ENCODE data around the gene CEMIP.
"Not testable (repeated sequence)": the region's sequence is repeated elsewhere in the genome, so short reads cannot be mapped to it uniquely, and the experiment has no call there.

Gene CEMIP

DNA sequence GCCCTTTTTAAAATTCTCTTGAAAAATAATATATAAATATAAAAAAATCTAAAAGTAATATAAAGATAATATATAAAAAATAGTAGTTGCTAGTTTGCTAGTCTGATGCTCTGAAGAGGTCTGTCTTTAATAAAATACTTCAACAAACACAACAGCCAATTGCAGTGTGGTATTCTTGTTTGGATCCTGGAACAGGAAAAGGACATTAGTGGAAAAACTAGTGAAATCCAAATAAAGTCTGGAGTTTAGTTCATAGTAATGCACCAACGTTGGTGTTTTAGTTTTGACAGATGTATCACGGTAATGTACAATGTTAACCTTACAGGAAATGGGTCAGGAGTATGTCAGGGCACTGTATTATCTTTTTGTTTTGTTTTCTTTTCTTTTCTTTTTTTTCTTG lies 26.0 kb upstream of the CEMIP start:
- Histone ChIP-seq H3K4me3 (no peak overlapping the region), H3K27ac (no peak overlapping the region)

DNA sequence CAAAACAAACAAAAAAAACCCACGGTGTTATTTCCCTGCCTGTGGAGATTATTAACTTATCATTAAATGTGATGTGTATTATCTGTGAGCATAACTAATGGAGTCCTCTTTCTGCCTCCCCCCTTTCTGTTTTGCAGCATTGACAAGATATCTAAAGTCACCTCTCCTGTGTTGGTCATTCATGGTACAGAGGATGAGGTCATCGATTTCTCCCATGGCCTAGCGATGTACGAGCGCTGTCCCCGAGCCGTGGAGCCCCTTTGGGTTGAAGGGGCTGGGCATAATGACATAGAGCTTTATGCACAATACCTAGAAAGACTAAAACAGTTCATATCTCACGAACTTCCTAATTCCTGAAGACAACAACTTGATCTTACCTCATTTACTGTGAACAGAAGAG lies 25.2 kb upstream of the CEMIP start:
- H3K27ac ChIP-seq = no peak overlapping the region
- H3K4me3 ChIP-seq = no peak overlapping the region

DNA sequence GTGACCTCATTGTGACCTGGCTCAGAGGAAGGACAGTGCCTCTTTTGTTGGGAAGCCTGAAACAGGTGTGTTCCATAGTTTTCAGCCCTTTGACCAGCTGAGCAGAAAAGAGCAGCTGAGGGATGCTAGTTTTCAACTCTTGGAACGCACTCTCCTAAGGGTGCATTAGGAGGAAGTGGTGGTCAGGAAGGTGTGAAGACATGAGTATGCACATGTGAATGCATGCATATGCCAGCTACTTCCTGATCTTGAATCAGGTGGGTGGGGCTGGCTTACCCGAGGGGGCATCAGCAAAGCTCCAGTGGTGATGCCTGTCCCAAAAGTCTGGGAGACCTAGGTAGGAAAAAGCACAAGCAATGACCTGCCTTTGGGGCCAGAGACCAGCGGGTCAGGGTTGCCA lies 23.3 kb upstream of the CEMIP start:
- H3K27ac ChIP-seq = no peak overlapping the region
- no peak overlapping the region for H3K4me3 ChIP-seq

DNA sequence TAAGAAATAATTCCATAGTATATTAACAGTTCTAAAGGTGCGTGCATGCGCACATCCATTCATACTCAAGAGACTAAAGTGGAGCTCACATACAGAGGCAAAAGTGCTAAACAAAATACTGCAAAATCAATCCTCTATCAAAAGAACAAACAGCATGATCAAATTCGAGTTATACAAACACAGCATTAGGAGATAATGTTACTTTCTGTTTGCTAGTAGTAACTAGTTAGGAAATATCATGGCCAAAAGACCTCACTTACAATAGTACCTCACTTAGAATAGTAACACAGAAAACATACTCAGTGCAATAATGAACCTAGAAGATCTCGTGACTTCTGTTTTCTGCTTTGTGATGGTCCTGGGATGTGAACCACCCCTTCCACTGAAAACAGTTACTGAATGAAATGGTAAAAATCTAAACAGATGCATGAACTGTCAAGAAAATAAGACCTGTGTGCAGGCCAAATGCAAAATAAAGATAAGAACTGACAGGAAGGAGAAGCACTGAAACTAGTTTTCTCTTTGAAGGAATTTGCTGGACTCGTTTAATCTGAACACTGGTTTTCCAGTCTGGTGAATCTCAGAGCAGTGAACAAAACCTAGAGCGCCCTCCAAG lies 20.9 kb upstream of the CEMIP start:
- Histone ChIP-seq H3K27ac (no peak overlapping the region), H3K4me3 (no peak overlapping the region)

DNA sequence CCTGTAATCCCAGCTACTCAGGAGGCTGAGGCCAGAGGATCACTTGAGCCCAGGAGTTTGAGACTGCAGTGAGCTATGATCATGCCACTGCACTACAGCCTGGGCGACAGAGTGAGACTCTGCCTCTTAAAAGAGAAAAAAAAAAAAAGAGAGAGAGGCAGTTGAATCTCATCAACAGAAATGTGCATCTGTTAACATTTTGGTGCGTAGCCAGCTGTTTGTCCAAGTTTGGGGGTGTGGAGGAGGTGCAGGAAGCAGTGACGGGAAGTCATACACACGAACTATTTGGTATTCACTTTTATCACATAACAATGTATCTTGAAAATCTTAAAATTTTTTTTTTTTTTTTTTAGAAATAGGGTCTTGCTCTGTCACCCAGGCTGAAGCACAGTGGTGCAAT lies 18.2 kb upstream of the CEMIP start:
- Histone ChIP-seq H3K4me3 (no peak overlapping the region), H3K27ac (no peak overlapping the region)

DNA sequence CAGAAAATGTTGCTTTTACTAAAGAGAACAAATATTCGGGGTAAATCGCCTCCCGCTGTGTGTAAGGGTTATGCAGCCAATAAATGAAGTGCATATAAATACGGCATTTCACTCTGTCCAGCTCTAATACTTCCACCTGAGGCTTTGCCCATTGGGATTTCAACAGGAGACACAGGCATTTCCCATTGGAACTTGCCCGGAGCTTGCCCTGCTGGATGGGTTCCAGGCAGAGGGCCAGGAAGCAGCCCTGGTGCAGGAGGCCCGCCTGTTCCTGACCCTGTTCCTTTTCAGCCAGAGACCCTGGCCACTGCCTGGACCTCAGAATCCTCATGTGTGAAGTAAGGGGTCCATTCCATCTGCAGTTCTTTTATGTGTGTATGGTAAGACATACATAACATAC lies 17.4 kb upstream of the CEMIP start:
- no peak overlapping the region for H3K27ac ChIP-seq
- H3K4me3 ChIP-seq = no peak overlapping the region

DNA sequence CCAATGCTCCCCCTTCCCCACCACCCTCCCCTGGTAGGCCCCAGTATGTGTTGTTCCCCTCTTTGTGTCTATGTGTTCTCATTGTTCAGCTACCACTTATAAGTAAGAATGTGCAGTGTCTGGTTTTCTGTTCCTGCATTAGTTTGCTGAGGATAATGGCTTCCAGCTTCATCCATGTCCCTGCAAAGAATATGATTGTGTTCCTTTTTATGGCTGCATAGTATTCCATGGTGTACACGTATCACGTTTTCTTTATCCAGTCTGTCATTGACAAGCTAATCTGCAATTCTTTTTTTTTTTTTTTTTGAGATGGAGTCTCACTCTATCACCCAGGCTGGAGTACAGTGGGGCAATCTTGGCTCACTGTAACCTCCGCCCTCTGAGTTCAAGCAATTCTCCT lies 15.9 kb upstream of the CEMIP start:
- H3K4me3 ChIP-seq, H3K27ac ChIP-seq: not testable (repeated sequence)

DNA sequence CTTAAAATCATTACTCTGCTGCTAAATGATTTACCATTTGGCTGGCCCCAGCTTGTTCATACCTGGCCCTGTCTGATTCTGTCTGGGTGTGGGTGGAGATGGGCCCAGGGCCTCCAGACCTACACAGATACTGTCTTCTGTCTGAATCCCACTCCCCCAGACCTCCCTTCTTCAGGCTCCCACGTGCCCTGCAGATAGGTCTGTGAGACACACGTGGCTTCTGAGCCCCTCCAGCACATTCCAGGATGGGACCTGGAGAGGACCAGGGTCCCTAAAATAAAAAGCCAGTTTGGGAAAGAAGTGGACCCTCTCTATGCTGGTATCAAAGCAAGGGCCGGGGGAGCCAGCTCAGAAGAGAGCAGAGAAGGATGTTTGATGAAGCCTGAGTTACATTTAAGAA lies 14.6 kb upstream of the CEMIP start:
- Histone ChIP-seq H3K4me3 (no peak overlapping the region), H3K27ac (no peak overlapping the region)

DNA sequence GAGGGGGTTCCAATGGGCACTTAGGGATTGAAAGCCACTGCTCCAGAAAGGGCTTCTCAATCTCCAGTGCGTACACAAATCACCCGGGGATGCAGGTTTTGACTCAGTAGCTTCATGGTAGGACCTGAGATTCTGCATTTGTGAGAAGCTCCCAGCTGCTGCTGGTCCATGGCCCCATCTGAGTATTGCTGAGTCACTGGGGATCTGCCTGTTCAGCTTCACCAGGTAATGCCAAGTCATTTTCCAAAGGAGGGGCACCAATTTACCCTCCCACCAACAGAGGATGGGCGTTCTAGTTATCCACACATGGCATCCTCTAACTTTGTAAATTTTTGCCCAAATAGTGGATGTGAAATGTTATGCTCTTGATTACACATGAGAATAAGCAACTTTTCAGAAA lies 12.9 kb upstream of the CEMIP start:
- Histone ChIP-seq H3K4me3 (no peak overlapping the region), H3K27ac (no peak overlapping the region)

DNA sequence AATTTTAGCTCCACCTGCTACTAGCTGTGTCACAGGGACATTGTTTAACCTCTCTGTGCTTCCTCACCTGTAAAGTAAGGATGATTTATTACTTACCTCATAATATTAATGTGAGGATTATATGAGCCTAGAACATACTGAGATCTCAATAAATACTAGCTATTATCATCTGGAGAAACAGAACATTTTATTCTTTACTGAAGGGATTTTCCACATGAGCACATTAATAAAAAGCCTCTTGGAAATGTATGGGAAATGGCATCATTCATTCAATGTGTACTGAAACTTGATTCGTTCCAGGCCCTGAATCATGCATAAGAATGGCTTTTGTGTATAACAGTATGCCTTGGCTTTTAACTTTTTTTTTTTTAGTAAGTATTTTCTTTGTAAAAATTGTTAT lies 11.0 kb upstream of the CEMIP start:
- no peak overlapping the region for H3K4me3 ChIP-seq
- H3K27ac ChIP-seq = no peak overlapping the region

DNA sequence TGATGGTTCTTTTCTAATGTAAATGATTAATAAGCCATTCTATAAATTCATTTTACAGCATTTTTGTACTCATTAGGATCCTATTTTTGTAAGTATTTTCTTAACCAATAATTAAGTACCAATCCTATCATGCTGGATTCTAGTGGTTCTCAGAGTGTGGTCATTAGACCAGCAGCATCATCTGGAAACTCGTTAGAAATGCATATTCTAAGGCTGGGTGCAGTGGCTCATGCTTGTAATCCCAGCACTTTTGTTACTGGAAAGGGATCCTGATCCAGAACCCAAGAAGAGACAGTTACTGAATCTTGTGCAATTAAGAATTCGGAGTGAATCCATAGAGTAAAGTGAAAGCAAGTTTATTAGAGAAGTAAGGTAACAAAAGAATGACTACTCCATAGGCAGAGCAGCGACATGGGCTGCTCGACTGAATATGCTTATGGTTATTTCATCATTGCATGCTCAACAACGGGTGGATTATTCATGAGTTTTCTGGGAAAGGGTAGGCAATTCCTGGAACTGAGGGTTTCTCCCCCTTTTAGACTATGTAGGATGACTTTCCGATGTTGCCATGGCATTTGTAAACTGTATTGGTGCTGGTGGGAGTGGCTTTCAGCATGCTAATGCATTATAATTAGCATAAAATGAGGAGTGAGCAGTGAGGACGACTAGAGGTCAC lies 9.9 kb upstream of the CEMIP start:
- H3K27ac ChIP-seq = no peak overlapping the region
- H3K4me3 ChIP-seq = no peak overlapping the region

DNA sequence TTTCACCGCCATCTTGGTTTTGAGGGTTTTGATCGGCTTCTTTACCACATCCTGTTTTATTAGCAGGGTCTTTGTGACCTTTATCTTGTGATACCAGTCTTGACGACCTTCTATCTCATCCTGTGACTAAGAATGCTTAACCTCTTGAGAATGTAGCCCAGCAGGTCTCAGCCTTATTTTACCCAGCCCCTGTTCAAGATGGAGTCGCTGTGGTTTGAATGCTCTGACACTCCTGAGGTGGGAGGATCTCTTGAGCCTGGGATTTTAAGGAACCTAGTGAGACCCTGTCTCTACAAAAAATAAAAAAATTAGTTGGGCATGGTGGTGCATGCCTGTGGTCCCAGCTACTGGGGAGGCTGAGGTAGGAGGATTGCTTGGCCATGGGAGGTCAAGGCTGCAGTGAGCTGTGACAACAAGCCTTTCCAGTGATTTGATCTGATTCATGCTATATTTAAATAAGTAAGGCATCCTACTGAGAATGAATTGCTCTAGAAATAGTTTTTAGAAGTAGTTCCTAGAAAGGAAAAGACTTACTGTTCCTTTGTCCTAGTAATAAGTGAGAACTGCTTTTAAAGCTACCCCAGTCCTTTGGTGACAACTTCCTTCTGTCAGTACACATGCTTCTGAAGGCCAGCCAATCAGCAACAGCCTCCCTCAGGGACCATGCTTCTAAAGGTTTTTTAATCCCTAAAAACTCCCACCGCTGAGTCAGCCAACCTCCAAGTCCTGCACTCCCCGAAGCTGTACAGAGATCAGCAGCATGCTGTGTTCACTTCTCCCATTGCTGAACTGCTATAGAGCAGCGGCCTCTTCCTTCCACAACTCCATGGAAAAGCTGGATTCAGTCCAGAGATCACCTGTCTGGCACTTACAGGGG lies 9.1 kb upstream of the CEMIP start:
- H3K4me3 ChIP-seq = no peak overlapping the region
- H3K27ac ChIP-seq = no peak overlapping the region

DNA sequence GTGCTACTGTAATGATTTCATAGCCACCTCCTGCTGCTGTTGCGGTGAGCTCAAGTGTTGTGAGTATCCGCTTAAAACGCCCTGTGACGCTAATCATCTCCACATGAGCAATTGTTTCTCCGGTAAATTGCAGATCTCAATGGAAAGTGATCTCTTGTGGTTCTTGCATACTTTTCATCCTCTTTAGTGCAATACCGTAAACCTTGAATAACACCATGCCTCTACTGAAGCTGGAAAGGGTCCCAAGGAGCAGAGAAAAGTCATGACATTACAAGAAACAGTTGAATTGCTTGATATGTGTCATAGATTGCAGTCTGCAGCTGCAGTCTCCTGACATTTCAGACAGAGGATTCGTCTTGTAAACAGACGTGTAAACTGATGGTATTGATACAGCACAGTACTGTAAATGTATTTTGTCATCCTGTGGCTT lies 6.0 kb upstream of the CEMIP start:
- H3K27ac ChIP-seq = no peak overlapping the region
- H3K4me3 ChIP-seq = no peak overlapping the region

DNA sequence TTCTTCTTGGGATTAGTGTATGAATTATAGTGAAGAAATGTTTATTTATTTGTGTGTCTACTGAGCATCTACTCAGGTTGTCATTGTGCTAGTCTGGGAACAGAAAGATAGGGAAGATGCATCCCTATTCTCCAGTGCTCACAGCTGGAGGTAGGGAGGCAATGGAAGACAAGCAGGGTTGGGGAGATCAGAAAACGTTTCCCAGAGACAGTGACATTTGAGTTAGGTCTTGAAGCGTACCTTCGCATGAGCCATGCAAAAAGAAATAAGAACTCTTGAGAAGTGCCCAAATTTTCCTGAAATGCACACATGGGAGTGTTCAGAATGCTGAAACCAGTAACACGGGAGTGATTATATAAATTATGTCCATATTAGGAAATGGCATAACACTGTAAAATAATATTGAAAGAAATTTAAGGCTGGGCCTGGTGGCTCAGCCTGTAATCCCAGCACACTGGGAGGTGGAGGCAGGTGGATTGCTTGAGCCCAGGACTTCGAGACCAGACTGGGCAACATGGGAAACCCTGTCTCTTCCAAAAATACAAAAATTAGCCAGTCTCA lies 5.3 kb upstream of the CEMIP start:
- H3K4me3 ChIP-seq = no peak overlapping the region
- H3K27ac ChIP-seq = no peak overlapping the region

DNA sequence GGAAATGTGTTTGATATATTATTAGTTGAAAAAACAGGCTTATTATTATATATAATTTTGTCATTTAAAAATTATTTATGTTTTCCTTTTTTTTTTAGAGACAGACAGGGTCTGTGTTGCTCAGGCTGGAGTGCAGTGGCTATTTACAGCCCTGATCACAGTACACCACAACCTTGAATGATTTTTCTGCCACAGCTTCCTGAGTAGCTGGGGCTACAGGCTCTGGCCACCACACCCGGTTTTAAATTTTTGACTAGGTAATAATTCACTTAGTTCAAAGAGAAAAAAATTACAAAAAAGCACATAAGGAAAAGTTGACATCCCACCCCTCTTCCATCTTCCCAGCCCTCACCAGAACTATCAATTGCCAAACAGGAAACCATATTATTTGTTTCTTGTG lies 4.7 kb upstream of the CEMIP start:
- Histone ChIP-seq H3K4me3 (no peak overlapping the region), H3K27ac (no peak overlapping the region)

DNA sequence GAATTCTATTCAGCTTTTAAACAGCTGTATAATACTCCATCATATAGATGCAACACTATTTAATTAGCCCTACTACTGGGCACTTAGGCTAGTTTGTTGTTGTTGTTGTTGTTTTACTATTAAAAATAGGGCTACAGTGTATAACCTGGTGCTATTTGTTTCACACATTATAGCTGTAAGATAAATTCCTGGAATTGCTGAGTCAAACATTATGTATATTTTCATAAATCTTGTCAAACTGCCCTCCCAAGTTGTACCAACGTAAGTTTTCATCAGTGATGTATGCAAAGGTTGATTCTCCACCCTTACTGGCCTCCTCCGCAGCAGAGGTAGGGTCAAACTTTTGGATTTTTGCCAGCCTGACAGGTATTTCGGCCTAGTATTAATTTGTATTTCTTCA lies 3.8 kb upstream of the CEMIP start:
- H3K4me3 ChIP-seq = no peak overlapping the region
- no peak overlapping the region for H3K27ac ChIP-seq

DNA sequence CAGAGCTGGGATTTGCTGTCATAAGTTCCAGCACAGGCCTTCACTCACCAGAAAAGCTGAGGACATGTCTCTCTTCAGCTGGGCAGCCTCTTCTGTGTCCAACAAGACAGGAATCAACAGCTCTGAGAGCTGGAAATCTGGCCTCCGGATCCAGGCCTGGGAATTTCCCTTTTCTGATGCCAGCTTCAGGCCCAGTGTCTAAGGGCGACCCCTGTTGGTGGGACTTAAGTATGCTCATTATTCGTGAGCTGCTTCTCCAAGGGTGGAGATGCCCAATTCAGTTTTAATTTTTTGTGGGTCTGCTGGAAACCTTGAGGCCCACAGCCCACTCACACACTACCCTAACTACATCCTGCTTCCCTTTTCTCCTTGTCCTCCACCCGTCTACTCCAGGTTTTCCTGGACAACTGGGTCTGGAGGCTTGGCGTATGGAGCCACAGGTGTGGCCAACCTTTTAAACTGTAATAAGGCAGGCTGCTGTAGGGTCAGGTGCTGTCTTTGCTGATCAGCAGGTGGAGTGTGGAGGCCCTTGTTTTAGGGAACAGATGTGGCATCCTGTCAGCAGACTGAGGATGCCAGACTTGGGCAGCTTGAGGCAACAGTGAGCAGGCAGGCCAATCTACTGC lies 2.6 kb upstream of the CEMIP start:
- Histone ChIP-seq H3K4me3 (no peak overlapping the region), H3K27ac (peak overlapping the region in 9 of 21 experiments; percentile 10 to 45 (median 25))

DNA sequence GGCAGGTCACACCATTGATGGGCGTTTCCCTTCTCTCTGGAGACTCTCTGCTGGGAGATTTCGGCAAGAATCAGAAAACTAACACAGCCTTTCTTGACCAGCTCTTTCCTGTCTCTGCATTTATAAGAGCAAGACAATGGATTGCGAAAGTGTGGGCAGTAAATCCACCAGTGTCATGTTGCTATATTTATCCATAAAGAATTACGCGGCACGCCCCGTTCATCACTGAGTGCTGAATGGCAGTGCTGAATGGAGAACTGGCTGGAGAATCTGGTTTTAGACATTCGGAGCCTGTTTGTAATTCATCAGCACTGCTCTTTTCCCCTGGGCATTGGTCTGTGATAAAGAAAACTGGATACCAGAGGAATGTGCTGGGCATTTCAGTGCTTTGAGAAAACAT lies 2.0 kb upstream of the CEMIP start:
- Histone ChIP-seq H3K27ac (peak overlapping the region in 7 of 21 experiments; percentile 10 to 54 (median 25)), H3K4me3 (no peak overlapping the region)

DNA sequence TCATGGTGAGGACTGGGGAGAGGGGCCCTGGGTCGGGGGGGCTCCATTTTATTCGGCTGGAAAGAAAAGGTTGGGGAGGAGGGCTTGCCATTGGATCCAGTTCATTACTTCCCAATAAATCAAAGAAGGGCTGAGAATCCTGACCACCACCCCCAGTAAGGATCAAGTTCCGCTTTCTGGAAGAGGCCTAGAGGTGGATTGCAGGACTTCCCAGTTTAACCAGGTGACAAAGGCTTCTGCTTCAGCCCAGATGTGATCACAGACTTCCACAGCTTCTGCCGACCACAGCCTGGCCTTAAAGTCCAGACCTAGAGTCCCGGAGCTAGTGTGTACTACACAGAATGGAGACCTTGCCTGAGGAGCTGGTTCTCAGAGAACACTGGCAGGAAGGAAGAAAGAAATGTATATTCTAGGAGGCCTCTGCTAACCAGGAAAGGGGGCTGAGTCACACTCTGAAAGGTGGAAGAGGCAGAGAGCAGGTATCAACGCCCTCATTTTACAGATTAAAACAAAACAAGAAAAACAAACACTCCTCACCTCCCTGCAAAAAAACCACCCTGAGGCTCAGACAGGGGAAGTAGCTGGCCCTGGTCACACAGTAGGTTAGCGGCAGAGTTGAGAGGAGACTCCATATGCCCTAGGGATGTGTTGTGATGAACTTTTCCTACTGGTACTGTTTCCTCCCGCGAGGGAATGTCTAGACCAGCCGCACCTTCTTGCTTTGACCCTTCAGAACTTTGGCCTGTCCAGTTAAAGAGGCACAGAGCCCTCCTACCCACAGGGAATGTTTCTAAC lies 1.1 kb upstream of the CEMIP start:
- Histone ChIP-seq H3K27ac (peak overlapping the region in 2 of 21 experiments; percentile 1 to 54), H3K4me3 (no peak overlapping the region)

DNA sequence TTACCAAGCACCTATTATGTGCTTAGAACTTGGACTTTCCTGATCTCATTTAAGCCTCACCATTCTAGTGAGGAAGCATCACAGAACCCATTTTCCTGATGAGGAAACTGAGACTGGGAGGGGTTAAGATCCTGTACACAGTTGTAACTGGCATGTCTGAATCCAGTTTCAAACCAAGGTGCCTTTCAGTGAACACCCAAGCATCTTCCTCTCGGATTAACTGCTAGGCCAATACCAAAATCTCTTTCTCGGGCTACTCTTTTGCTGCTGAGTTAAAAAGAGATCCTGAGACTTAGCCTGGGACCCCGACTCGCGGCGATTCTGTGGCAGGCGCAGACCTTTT lies 578 bp upstream of the CEMIP start:
- H3K4me3 ChIP-seq = peak overlapping the region in 6 of 7 experiments; percentile 33 to 57 (median 41)
- H3K27ac ChIP-seq = no peak overlapping the region

Measured in skin epidermis (tissue), 12 donors.